Muscle layer of duodenum (tissue), 2 donors: ENCODE measurements around the gene BTF3.
"Not testable (repeated sequence)": the region's sequence is repeated elsewhere in the genome, so short reads cannot be mapped to it uniquely, and the experiment has no call there.

ENCODE experiments used
- H3K27ac ChIP-seq: one replicate; pipeline ENCODE4 v1.7.0; 2013; ENCODE audit warnings: mild to moderate bottlenecking, low read length
- H3K27me3 ChIP-seq: one replicate; pipeline ENCODE4 v1.7.0; 2013; ENCODE audit warnings: low read depth, mild to moderate bottlenecking, control low read depth, low read length
- H3K36me3 ChIP-seq, 2 donors: one replicate each; pipeline ENCODE4 v1.7.0; 2013; ENCODE audit warnings: low read length in 2 of 2, control low read depth in 1 of 2, mild to moderate bottlenecking in 1 of 2; ENCODE audit not compliant: insufficient read depth in 2 of 2, control insufficient read depth in 1 of 2
- H3K4me1 ChIP-seq, 2 donors: one replicate each; pipeline ENCODE4 v1.7.0; 2013; ENCODE audit warnings: low read length in 2 of 2, mild to moderate bottlenecking in 2 of 2, control low read depth in 1 of 2, moderate library complexity in 1 of 2; ENCODE audit not compliant: insufficient read depth in 2 of 2, control insufficient read depth in 1 of 2
- H3K4me3 ChIP-seq, 2 donors: one replicate each; pipeline ENCODE4 v1.7.0; 2013; ENCODE audit warnings: low read length in 2 of 2, low read depth in 1 of 2, mild to moderate bottlenecking in 1 of 2
- H3K9me3 ChIP-seq, 2 donors: one replicate each; pipeline ENCODE4 v1.7.0; 2013; ENCODE audit warnings: low read length in 2 of 2, control low read depth in 1 of 2, mild to moderate bottlenecking in 1 of 2; ENCODE audit not compliant: control insufficient read depth in 1 of 2
- donor health status: healthy.

BTF3 gene

DNA sequence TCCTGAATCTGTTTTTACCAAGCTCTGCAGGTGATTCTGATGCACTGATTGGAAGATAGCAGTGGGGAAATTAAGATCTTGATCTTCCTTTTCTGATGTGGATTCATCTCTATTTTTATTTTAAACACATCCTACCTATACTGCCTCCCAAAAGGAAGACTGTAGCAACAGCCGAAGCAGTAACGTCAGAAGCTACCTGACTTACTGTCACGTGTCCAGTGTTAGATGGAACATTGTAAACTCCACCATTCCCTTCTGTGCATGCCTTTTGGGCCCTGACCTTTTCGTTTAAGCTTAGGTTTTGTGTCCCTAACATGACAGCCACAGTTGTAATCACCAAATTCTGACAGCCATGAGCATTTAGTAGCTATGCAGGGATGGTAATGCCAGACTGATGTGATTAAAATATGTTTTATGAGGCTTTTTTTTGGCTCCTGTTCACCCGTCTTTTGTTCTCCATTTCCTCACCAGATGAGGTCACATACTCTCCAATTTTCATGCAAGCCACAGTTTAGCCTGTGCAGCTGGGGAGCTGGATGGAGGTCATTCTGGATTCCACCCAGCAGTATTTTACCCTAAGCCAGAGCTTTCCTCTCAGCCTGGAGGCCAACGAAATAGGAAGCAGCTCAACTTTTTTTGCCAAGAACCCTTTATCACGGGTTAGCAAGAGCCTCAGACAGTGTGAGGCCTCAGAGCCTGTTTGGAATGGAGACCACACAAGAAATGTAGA is 34.1 kb upstream of the BTF3 start:
- no peak overlapping the region for H3K4me3 ChIP-seq
- no peaks in the 10 kb centered on the region for H3K27me3 ChIP-seq
- H3K27ac ChIP-seq, result no peak overlapping the region
- H3K36me3 ChIP-seq, result no peaks in the 10 kb centered on the region
- no peaks in the 10 kb centered on the region for H3K9me3 ChIP-seq
- no peaks in the 10 kb centered on the region for H3K4me1 ChIP-seq

DNA sequence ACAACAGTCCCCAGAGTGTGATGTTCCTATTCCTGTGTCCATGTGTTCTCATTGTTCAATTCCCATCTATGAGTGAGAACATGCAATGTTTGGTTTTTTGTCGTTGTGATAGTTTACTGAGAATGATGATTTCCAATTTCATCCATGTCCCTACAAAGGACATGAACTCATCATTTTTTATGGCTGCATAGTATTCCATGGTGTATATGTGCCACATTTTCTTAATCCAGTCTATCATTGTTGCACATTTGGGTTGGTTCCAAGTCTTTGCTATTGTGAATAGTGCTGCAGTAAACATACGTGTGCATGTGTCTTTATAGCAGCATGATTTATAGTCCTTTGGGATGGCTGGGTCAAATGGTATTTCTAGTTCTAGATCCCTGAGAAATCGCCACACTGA is 29.6 kb upstream of the BTF3 start:
- not testable (repeated sequence) for H3K27ac ChIP-seq, H3K36me3 ChIP-seq, H3K9me3 ChIP-seq, H3K4me1 ChIP-seq, H3K27me3 ChIP-seq, H3K4me3 ChIP-seq

DNA sequence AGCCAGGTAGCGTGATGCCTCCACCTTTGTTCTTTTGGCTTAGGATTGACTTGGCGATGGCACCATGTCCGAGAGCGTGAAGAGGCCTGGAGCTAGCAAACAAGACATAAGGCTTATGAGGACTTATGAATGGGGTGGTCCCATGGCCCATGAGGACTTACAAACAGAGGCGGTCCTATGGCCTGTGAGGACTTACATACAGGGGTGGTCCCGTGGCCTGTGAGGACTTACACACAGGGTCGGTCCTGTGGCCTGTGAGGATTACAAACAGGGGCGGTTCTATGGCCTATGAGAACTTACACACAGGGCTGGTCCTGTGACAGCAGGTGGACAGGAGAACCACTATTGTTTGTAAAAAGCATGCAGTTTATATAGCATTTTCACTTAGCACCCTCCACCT is 28.4 kb upstream of the BTF3 start:
- no peaks in the 10 kb centered on the region for H3K36me3 ChIP-seq
- H3K9me3 ChIP-seq, result no peaks in the 10 kb centered on the region
- no peak overlapping the region for H3K4me3 ChIP-seq
- no peaks in the 10 kb centered on the region for H3K27me3 ChIP-seq
- H3K4me1 ChIP-seq, result no peaks in the 10 kb centered on the region
- no peak overlapping the region for H3K27ac ChIP-seq

DNA sequence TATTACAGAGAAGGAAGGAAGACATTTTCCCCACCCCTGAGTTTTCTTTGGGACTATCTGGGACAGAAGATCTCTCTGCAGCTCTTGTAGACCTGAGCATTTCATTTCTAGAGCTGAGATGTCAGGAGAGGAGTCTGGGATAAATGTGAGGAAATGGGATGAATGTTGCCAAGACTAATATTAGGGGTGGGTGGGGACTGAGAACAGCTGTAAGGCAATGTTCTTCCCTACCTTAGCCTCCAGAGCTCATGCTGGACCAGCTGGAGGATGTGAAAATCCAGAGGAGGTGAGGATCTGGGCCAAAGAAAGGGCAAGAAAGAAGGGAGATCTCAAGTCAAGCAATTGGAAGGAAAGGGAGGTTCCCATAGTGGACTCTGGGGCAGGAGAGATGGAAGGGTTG is 26.6 kb upstream of the BTF3 start:
- H3K36me3 ChIP-seq, result no peaks in the 10 kb centered on the region
- no peak overlapping the region for H3K27ac ChIP-seq
- H3K4me3 ChIP-seq, result no peak overlapping the region
- H3K27me3 ChIP-seq, result no peaks in the 10 kb centered on the region
- H3K9me3 ChIP-seq, result no peaks in the 10 kb centered on the region
- H3K4me1 ChIP-seq, result no peaks in the 10 kb centered on the region

DNA sequence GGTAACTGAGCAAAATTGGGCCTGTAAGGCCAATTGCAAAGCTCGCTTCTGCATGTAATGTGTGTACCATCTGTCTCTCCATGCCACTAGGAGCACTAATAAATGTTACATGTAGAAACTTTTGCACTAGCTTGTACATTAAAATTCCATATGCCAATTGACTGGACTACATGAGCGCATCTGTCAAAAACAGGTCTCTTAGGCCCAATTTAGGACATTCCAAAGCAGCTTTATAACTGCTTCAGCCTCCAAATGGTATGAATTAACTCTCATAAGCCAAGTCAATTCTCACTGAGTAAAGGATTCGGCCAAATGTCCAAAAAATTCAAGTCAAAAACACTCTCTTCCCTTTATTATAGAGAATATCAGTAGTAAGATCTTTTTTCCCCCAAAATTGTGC is 26.1 kb upstream of the BTF3 start:
- H3K27ac ChIP-seq, result no peak overlapping the region
- no peaks in the 10 kb centered on the region for H3K9me3 ChIP-seq
- no peak overlapping the region for H3K4me3 ChIP-seq
- no peaks in the 10 kb centered on the region for H3K4me1 ChIP-seq
- no peaks in the 10 kb centered on the region for H3K36me3 ChIP-seq
- H3K27me3 ChIP-seq, result no peaks in the 10 kb centered on the region

DNA sequence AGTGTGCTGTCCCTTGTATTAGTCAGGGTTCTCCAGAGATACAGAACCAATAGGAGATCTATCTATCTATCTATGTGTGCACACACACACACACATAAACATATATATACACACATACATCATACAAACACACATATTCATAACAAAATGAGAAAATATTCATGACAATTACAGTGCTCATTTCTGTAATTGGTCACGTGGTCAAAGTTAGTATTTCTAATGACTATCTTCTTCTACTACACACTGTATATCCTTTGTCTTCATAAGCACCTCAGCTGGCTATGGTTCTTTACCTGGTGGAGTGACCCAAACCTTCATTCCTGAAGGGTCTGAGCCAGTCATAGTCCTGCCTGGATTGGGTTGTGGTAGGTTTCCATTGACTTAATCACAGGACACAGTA is 17.7 kb upstream of the BTF3 start:
- Histone ChIP-seq H3K9me3 (no peaks in the 10 kb centered on the region), H3K27ac (no peak overlapping the region), H3K4me1 (no peaks in the 10 kb centered on the region), H3K36me3 (no peaks in the 10 kb centered on the region), H3K27me3 (no peaks in the 10 kb centered on the region), H3K4me3 (no peak overlapping the region)

DNA sequence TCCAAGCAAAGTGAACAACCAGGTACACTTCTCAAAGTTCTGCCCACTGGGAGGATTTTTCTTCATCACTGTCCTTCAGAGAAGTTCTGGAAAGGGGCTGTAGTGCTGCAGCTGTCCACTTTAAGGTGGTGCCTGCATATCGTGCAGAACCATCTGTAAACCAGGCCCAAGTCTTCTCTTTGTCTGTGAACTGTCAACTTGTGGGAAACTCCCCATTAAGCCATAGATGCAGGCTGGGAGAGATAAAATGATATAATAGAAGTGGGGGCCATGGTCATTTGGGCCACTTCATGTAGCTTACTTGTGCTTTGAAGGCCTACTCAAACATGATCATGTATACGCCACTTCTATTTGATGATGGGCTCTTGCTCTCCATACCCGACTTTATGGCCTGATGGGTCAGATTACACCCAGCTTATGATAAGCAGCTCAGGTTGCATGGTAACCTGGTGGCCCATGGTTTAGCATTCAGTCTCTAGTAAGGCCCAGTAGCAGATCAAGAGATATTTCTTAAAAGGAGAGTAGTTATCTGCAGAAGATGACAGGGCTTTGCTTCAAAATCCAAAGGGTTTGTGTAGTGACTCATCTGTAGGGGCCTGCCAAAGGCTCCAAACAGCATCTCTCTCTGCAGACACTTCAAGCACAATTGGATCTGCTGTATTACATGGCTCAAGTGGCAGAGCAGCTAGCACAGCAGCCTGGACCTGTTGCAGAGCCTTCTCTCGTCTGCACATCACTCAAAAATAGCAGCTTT is 15.7 kb upstream of the BTF3 start:
- no peaks in the 10 kb centered on the region for H3K9me3 ChIP-seq
- H3K4me3 ChIP-seq, result no peak overlapping the region
- no peaks in the 10 kb centered on the region for H3K36me3 ChIP-seq

DNA sequence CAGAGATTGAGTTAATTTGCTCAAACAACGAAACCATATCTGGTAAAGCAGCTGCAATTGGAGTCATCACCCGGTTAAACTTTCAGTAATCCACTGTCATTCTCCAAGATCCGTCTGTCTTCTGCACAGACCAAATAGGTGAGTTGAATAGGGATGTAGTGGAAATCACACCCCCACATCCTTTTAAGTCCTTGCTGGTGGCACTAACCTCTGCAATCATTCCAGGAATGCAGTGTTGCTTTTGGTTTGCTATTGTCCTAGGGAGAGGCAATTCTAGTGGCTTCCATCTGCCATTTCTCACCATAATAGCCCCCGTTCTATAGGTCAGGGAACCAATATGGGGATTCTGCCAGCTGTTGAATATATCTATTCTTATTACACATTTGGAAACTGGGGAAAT is 14.6 kb upstream of the BTF3 start:
- no peaks in the 10 kb centered on the region for H3K9me3 ChIP-seq
- H3K27ac ChIP-seq, result no peak overlapping the region
- H3K4me1 ChIP-seq, result no peaks in the 10 kb centered on the region
- H3K36me3 ChIP-seq, result no peaks in the 10 kb centered on the region
- no peak overlapping the region for H3K4me3 ChIP-seq
- H3K27me3 ChIP-seq, result no peaks in the 10 kb centered on the region

More for the DNA sequence above, 15.7 kb upstream of the BTF3 start:
- Histone ChIP-seq H3K27ac (no peak overlapping the region), H3K4me1 (no peaks in the 10 kb centered on the region), H3K27me3 (no peaks in the 10 kb centered on the region)

DNA sequence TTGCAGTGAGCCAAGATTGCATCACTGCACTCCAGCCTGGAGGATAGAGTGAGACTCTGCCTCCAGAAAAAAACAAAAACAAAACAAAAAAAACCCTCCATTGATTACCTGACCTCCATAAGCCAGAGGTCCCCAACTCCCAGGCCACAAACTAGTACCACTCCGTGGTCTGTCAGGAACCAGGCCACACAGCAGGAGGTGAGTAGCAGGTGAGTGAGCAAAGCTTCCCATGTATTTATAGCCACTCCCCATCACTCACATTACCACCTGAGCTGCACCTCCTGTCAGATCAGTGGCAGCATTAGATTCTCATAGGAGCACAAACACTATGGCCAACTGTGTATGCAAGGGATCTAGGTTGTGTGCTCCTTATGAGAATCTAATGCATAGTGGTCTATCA is 13.7 kb upstream of the BTF3 start:
- H3K27ac ChIP-seq, result no peak overlapping the region
- no peaks in the 10 kb centered on the region for H3K4me1 ChIP-seq
- no peak overlapping the region for H3K4me3 ChIP-seq
- H3K27me3 ChIP-seq, result no peaks in the 10 kb centered on the region
- H3K9me3 ChIP-seq, result no peaks in the 10 kb centered on the region
- no peaks in the 10 kb centered on the region for H3K36me3 ChIP-seq

DNA sequence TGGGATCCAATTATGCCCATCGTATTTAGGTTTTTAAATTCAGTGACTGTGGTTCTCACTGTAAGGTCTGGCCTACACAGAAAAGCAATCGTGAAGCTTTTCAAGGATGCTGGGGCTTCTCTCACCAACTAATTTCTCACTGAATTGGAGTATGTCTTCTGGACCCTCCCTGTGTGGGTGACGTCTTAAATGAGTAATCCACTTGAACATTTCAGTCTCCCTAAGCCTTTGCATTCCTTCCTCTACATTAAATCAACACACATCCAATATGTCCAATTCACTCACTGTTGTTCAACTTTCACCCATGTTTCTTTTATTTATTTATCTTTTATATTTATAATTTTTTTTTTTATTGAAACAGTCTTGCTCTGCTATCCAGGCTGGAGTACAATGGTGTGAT is 12.5 kb upstream of the BTF3 start:
- H3K4me1 ChIP-seq, result no peaks in the 10 kb centered on the region
- H3K27me3 ChIP-seq, result no peaks in the 10 kb centered on the region
- no peak overlapping the region for H3K4me3 ChIP-seq
- no peaks in the 10 kb centered on the region for H3K9me3 ChIP-seq
- no peaks in the 10 kb centered on the region for H3K36me3 ChIP-seq
- H3K27ac ChIP-seq, result no peak overlapping the region

DNA sequence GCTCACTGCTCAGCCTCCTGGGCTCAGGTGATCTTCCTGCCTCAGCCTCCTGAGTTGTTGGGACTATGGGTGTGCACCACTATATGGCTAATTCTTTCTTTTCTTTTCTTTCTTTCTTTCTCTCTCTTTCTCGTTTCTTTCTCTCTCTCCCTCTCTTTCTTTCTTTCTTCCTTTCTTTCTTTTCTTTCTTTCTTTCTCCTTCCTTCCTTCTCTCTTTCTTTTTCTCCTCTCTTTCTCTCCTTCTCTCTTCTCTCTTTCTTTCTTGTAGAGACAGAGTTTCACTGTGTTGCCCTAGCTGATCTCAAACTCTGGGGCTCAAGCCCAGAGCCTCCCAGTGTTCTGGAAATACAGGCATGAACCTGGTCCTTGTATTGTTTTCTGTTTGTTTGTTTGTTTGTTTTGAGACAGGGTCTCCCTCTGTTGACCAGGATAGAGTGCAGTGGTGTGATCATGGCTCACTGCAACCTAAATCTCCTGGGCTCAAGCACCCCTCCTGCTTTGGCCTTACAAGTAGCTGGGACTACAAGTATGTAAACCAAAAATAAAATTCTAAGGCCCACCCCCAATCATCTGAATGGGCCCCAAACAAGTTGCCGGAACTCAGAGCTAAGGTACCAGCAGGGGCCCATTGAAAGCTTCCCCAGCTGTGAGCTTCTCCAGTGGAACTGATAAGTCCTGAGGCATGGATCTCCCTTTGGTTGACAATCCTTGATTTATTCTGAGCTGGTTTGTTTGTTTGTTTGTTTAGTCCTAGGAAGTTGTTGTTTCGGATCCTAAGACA is 11.9 kb upstream of the BTF3 start:
- no peaks in the 10 kb centered on the region for H3K4me1 ChIP-seq
- H3K27ac ChIP-seq, result no peak overlapping the region
- no peaks in the 10 kb centered on the region for H3K9me3 ChIP-seq
- H3K36me3 ChIP-seq, result no peaks in the 10 kb centered on the region
- H3K4me3 ChIP-seq, result no peak overlapping the region
- H3K27me3 ChIP-seq, result no peaks in the 10 kb centered on the region
